ENCODE data around the gene LOXL4.
"Not testable (repeated sequence)": the region's sequence is repeated elsewhere in the genome, so short reads cannot be mapped to it uniquely, and the experiment has no call there.

The LOXL4 gene

GRCh38 chr10:98244586-98244985 lies 23.4 kb downstream of the LOXL4 start:
- no peak for DNase-seq (ENCODE audit: low read depth in 2 of 2)

- no peak for DNase-seq (ENCODE audit: low read depth in 2 of 2)
Observed at GRCh38 chr10:98244141-98244540, 23.9 kb downstream of the LOXL4 start.

GRCh38 chr10:98242823-98243222 lies 25.2 kb downstream of the LOXL4 start:
- no peak for DNase-seq (ENCODE audit: low read depth in 2 of 2)

- no peak for DNase-seq (ENCODE audit: low read depth in 2 of 2)
Observed at GRCh38 chr10:98240524-98240923, 27.5 kb downstream of the LOXL4 start.

GRCh38 chr10:98238391-98238790 lies 29.6 kb downstream of the LOXL4 start:
- no peak for DNase-seq (ENCODE audit: low read depth in 2 of 2)

- DNase-seq (ENCODE audit: low read depth in 2 of 2) = no peak
Observed at GRCh38 chr10:98236862-98237261, 31.1 kb downstream of the LOXL4 start.

- DNase-seq (ENCODE audit: low read depth in 2 of 2) = no peak
Observed at GRCh38 chr10:98235846-98236245, 32.1 kb downstream of the LOXL4 start.

- DNase-seq (ENCODE audit: low read depth in 2 of 2) = no peak
Observed at GRCh38 chr10:98231417-98231816, 36.6 kb downstream of the LOXL4 start.

GRCh38 chr10:98228266-98228665 lies 39.7 kb downstream of the LOXL4 start:
- DNase-seq (ENCODE audit: low read depth in 2 of 2) = not testable (repeated sequence)

- not testable (repeated sequence) for DNase-seq (ENCODE audit: low read depth in 2 of 2)
Observed at GRCh38 chr10:98227713-98228112, 40.3 kb downstream of the LOXL4 start.

GRCh38 chr10:98226508-98227144 lies 41.4 kb downstream of the LOXL4 start:
- DNase-seq (ENCODE audit: low read depth in 2 of 2) = no peak

GRCh38 chr10:98224996-98225395 lies 43.0 kb downstream of the LOXL4 start:
- DNase-seq (ENCODE audit: low read depth in 2 of 2) = no peak

GRCh38 chr10:98224509-98224908 lies 43.5 kb downstream of the LOXL4 start:
- DNase-seq (ENCODE audit: low read depth in 2 of 2) = no peak

- no peak for DNase-seq (ENCODE audit: low read depth in 2 of 2)
Observed at GRCh38 chr10:98223874-98224273, 44.1 kb downstream of the LOXL4 start.

GRCh38 chr10:98217801-98218200 lies 50.2 kb downstream of the LOXL4 start:
- DNase-seq (ENCODE audit: low read depth in 2 of 2) = no peak

- no peak for DNase-seq (ENCODE audit: low read depth in 2 of 2)
Observed at GRCh38 chr10:98215373-98215772, 52.6 kb downstream of the LOXL4 start.

- no peak for DNase-seq (ENCODE audit: low read depth in 2 of 2)
Observed at GRCh38 chr10:98213740-98214139, 54.3 kb downstream of the LOXL4 start.

- no peak for DNase-seq (ENCODE audit: low read depth in 2 of 2)
Observed at GRCh38 chr10:98212196-98212595, 55.8 kb downstream of the LOXL4 start.

- DNase-seq (ENCODE audit: low read depth in 2 of 2) = no peak
Observed at GRCh38 chr10:98209441-98209840, 58.6 kb downstream of the LOXL4 start.

- no peak for DNase-seq (ENCODE audit: low read depth in 2 of 2)
Observed at GRCh38 chr10:98208925-98209324, 59.1 kb downstream of the LOXL4 start.

GRCh38 chr10:98205351-98205750 lies 62.6 kb downstream of the LOXL4 start:
- no peak for DNase-seq (ENCODE audit: low read depth in 2 of 2)

GRCh38 chr10:98202378-98202777 lies 65.6 kb downstream of the LOXL4 start:
- no peak for DNase-seq (ENCODE audit: low read depth in 2 of 2)

- no peak for DNase-seq (ENCODE audit: low read depth in 2 of 2)
Observed at GRCh38 chr10:98201760-98202159, 66.2 kb downstream of the LOXL4 start.

Measured in stimulated activated CD8-positive, alpha-beta memory T cell treated with anti-CD3 and anti-CD28 coated beads, Interleukin-7, amount 100 ng/mL, for 4 hours (primary cell).